Activated CD8-positive, alpha-beta memory T cell treated with anti-CD3 and anti-CD28 coated beads for 36 hours (primary cell): ENCODE results near the gene TBC1D23. TPM values are rescaled to one million over a fixed set of nuclear protein-coding genes. Genes with fewer than 3 reads are reported as not detected.
"Not testable (repeated sequence)": the region's sequence is repeated elsewhere in the genome, so short reads cannot be mapped to it uniquely, and the experiment has no call there.

Experiments
- CTCF ChIA-PET: fragments of 350-600 bp; sonication (Branson Sonifier 250); formaldehyde crosslinking; loops from one replicate; lab custom pipeline; 2021; ENCODE audit warnings: antibody characterized with exemption; lab: Charles Lee
- POLR2A ChIA-PET: fragments of 350-600 bp; sonication (Branson Sonifier 250); formaldehyde crosslinking; loops from one replicate; lab custom pipeline; 2021; ENCODE audit warnings: antibody characterized with exemption; lab: Charles Lee
- total RNA-seq, 2 experiments: library from RNA; stranded (reverse); gene quantifications; one replicate each; pipeline ENCODE4 v1.2.3, GENCODE V29; 2021

TBC1D23 gene
- total RNA-seq: 10 to 100 TPM; 24.2 to 26.1 TPM

- POLR2A ChIA-PET: interaction anchor here (0.7 to 1.4 kb wide), 5 partner anchors 9 to 448 kb away, joined by 3 to 9 read pairs (median 4); partner anchors contain the start of gene TFG
Measured at GRCh38 chr3:100260685-100261484, at the start of gene TBC1D23. Gene TBC1D23, plus strand, starts transcription at chr3:100260992. Its CDS starts 27 bp downstream, at chr3:100261019.

DNA sequence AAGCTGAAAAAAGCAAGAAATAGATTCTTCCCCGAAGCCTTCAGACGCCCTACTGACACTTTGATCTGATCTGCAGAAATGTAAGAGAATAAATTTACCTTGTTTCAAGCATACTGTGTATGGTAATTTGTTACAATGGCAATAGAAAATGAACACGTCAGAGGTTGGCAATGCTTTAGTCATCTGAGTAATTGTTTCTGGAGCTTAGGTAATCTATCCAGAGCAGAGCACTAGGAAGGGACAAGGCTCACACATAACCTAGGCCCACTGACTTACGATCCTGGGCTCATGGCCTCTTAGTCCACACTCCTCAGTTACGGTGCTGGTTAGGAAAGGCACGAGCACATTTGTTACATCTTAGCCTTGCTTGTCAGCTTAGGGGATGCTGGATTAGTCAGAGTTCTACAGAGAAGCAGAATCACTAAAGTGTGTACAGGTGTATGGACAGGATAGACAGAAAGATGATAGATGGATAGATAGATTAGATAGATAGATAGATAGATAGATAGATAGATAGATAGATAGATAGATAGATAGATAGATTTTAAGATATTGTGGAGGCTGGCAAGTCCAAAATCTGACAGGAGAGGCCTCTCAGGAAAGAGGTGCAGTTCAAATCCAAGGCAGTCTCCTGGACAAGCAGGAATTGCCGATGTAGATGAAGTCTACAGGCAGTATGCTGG, 46.8 kb upstream of the TBC1D23 start:
- POLR2A ChIA-PET: no interaction called here
- CTCF ChIA-PET: no interaction called here

More at GRCh38 chr3:100260685-100261484, at the start of gene TBC1D23:
- CTCF ChIA-PET: interaction anchor here (1.3 kb wide), 1 partner anchor 9 kb away, joined by 5 read pairs; no protein-coding TSS in a partner anchor

DNA sequence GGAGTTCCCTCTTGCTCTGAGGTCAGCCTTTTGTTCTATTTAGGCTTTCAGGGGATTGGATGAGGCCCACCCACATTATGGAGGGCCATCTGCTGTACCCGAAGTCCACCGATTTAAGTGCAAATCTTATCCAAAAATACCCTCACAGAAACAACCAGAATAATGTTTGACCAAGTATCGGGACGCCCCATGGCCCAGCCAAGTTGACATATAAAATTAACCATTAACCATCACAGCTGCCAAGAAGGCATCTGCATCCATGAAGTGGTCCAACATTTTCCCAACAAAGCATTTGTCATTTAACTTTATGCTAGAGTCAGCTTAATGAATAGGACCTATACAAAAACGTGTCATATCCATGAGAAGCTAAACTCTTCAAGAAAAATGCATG, 46.2 kb upstream of the TBC1D23 start:
- ChIA-PET POLR2A (no interaction called here), CTCF (no interaction called here)

GRCh38 chr3:100216713-100217112, 44.1 kb upstream of the TBC1D23 start:
- ChIA-PET CTCF (no interaction called here), POLR2A (no interaction called here)

- POLR2A ChIA-PET: no interaction called here
- CTCF ChIA-PET: no interaction called here
Measured at GRCh38 chr3:100221159-100221558, 39.6 kb upstream of the TBC1D23 start.

DNA sequence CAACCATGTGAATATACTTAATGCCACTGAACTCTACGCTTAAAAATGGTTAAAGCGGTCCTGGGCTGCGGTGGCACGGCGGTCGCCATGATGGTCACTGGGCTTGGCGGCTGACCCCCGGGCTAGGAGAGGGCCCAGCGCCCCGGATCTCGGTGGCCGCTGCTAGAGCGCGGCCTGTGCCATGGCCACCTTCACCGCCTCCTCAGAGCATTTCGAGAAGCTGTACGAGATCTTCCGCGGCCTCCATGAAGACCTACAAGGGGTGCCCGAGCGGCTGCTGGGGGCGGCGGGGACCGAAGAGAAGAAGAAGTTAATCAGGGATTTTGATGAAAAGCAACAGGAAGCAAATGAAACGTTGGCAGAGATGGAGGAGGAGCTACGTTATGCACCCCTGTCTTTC, 35.6 kb upstream of the TBC1D23 start:
- CTCF ChIA-PET: no interaction called here
- POLR2A ChIA-PET: no interaction called here

GRCh38 chr3:100225883-100226282, 34.9 kb upstream of the TBC1D23 start:
- CTCF ChIA-PET: no interaction called here
- POLR2A ChIA-PET: no interaction called here

DNA sequence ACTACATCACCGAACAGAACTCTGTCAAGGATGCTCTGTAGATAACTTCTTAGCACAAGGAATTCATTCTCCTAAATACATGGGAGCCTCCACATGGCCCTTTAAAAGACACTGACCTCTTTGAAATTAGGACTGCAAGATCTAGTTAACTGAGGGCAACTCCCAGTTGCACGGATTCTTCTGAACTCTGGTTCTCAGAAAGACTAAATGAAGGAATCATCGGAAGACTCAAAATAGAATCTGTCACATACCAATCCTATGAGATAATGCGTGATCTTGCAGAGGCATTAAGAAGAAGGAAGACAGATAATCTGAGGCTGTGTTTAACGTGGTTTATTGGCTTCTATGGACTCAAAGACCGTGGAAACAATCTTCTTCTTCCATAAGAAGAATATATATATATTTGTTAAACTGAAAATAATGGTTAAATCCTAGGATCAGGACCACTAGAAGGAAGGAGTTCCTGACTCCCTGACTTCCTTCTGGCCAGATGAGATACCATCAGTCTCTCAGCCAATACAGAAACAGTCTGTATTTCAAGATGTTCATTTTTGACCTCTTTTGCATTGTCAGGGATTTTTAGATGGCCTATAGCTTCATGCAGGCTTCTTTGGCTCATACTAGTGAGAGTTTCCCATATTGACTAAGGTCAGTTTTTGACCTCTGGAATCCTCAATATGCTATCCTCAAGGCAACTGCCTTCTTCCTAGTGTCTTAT, 33.9 kb upstream of the TBC1D23 start:
- CTCF ChIA-PET: interaction anchor here (1.7 kb wide), 1 partner anchor 9 kb away, joined by 5 read pairs; no protein-coding TSS in a partner anchor
- POLR2A ChIA-PET: no interaction called here

- POLR2A ChIA-PET: no interaction called here
- CTCF ChIA-PET: interaction anchor here (1.7 kb wide), 1 partner anchor 9 kb away, joined by 5 read pairs; no protein-coding TSS in a partner anchor
Measured at GRCh38 chr3:100227511-100227921, 33.3 kb upstream of the TBC1D23 start.

DNA sequence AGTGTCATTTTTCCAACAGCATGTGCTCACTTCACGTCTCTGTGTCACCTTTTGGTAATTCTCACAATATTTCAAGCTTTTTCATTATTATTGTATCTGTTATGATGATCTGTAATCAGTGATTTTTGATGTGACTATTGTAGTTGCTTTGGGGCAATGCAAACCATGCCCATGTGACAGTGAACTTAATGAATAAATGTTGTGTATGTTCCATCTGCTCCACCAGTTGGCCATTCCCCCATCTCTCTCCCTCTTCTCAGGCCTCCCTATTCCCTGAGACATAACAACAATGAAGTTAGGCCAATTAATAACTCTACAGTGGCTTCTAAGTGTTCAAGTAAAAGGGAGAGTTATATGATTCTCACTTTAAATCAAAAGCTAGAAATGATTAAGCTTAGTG, 32.5 kb upstream of the TBC1D23 start:
- POLR2A ChIA-PET: no interaction called here

GRCh38 chr3:100229188-100229587, 31.6 kb upstream of the TBC1D23 start:
- POLR2A ChIA-PET: not testable (repeated sequence)

More for the DNA sequence above, 32.5 kb upstream of the TBC1D23 start:
- CTCF ChIA-PET: interaction anchor here (1.7 kb wide), 1 partner anchor 10 kb away, joined by 5 read pairs; no protein-coding TSS in a partner anchor

DNA sequence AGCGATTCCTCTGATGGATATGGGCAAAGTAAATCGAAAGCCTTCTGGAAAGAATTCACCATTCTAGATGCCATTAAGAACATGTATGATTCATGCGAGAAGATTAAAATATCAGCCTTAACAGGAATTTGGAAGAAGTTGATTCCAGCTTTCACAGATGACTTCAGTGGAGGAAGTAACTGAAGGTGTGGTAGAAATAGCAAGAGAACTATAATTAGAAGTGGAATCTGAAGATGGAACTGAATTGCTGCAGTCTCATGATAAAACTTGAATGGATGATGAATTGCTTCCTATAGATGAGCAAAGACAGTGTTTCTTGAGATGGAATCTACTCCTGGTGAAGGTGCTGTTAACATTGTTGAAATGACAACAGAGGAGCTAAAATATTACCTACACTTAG, 30.1 kb upstream of the TBC1D23 start:
- POLR2A ChIA-PET: no interaction called here
- CTCF ChIA-PET: no interaction called here

More at GRCh38 chr3:100229188-100229587, 31.6 kb upstream of the TBC1D23 start:
- CTCF ChIA-PET: not testable (repeated sequence)

GRCh38 chr3:100231668-100232067, 29.1 kb upstream of the TBC1D23 start:
- POLR2A ChIA-PET: no interaction called here
- CTCF ChIA-PET: no interaction called here

DNA sequence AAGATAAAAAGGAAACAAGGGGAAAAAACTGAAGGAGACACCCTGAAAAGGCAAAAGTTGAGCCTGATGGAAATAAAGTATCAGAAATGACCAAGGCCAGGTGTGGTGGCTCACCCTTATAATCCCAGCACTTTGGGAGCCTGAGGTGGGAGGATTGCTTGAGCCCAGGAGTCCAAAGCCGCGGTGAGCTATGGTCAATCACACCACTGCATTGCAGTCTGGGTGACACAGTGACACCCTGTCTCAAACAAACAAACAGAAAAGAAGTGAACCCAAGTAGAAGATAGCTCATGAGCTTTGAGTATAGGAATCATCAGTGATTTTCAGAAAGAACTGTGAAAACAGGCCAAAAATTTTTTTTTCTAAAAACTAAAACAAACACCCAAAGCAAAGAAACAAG, 26.4 kb upstream of the TBC1D23 start:
- CTCF ChIA-PET: no interaction called here
- POLR2A ChIA-PET: no interaction called here

GRCh38 chr3:100238599-100238998, 22.2 kb upstream of the TBC1D23 start:
- ChIA-PET CTCF (no interaction called here), POLR2A (no interaction called here)

GRCh38 chr3:100242471-100242870, 18.3 kb upstream of the TBC1D23 start:
- CTCF ChIA-PET, POLR2A ChIA-PET: not testable (repeated sequence)

- POLR2A ChIA-PET: no interaction called here
- CTCF ChIA-PET: interaction anchor here (1.5 kb wide), 1 partner anchor 412 kb away, joined by 3 read pairs; no protein-coding TSS in a partner anchor
Measured at GRCh38 chr3:100244264-100244663, 16.5 kb upstream of the TBC1D23 start.

DNA sequence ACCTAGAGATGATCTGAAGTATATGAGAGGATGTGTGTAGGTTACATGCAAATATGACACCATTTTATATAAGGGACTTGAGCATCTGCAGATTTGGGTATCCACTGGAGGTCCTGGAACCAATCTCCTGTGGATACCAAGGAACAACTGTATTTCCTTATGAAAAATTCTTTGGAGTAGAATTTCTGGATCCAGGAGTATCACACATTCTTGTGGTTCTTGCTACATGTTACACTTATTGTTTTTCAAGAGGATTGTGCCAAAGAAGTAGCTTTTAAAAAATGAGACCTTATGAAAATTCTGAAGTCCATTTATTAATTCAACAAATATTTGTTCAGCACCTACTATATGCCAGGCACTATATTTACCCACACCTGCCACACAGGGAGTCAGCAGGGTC, 15.7 kb upstream of the TBC1D23 start:
- ChIA-PET CTCF (interaction anchor here (1.5 kb wide), 1 partner anchor 413 kb away, joined by 3 read pairs; no protein-coding TSS in a partner anchor), POLR2A (no interaction called here)

DNA sequence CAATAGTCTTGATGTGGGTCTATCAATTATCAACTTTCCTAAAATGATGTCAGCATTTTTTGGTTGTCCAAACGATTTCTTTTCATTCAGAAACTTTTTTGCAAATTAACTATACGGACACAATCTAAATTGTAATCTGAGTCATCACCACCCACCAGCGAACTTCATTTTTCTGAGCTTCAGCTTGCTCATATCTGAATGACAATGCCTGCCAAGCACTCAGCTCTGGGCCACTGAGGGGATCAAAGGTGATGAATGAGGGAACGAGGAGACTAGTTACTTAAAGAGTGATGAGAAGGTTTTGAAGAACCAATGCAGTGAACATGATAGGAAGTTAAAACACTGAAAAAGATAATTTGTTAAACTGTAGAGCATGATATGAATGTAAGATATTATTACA, 14.9 kb upstream of the TBC1D23 start:
- ChIA-PET POLR2A (interaction anchor here (1.9 kb wide), 1 partner anchor 15 kb away, joined by 5 read pairs; the partner anchor contains the start of gene TBC1D23), CTCF (interaction anchor here (0.6 to 0.9 kb wide), 2 partner anchors 403 to 1820 kb away, joined by 3 read pairs; no protein-coding TSS in a partner anchor)
